Adrenal gland (tissue), 5 donors: ENCODE data around the gene PHTF1.

Experiments used
- POLR2A ChIP-seq, 2 donors: fragments of 450-650 bp; IDR thresholded peaks; one replicate each; pipeline ENCODE4 v1.6.1; 2017; ENCODE audit warnings: antibody characterized with exemption in 2 of 2, mild to moderate bottlenecking in 2 of 2, moderate library complexity in 1 of 2
- TF ChIP-seq, protein P1 (sequence below), 6 experiments: fragments of 450-650 bp in 4 of 6; fragments of 200-600 bp in 2 of 6; sonication (generic) in 1 of 6; IDR thresholded peaks; 1 replicate in 5 of 6; 2 replicates in 1 of 6; pipeline versions ENCODE4 v1.5.1 to v1.8.0; 2016 to 2021; ENCODE audit warnings: antibody characterized with exemption in 6 of 6, mild to moderate bottlenecking in 2 of 6, moderate library complexity in 1 of 6
- donor health status: DM: no; HTN: no; CAD: no.

DNA sequence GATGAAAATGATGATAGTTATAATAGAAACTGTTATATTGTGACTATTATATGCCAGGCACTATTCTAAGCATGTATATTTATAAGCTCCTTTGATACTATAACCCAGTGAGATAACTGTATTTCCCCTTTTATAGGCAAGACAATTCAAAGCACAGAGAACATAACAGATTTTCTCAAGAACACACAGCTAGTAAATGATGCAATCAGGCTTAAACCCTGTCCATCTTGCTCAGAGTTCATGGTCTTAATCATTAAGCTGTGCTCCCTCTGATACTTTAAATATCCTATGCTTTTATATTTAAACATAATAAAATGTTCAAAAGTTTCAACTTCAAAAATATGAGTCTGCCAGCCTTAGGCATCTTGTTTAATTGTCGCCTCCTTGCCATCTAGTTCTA is 88.6 kb downstream of the PHTF1 start:
- TF ChIP-seq, protein P1, sequence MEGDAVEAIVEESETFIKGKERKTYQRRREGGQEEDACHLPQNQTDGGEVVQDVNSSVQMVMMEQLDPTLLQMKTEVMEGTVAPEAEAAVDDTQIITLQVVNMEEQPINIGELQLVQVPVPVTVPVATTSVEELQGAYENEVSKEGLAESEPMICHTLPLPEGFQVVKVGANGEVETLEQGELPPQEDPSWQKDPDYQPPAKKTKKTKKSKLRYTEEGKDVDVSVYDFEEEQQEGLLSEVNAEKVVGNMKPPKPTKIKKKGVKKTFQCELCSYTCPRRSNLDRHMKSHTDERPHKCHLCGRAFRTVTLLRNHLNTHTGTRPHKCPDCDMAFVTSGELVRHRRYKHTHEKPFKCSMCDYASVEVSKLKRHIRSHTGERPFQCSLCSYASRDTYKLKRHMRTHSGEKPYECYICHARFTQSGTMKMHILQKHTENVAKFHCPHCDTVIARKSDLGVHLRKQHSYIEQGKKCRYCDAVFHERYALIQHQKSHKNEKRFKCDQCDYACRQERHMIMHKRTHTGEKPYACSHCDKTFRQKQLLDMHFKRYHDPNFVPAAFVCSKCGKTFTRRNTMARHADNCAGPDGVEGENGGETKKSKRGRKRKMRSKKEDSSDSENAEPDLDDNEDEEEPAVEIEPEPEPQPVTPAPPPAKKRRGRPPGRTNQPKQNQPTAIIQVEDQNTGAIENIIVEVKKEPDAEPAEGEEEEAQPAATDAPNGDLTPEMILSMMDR (IDR thresholded peaks at IDR 0.05), result no peak
- TF ChIP-seq POLR2A (IDR thresholded peaks at IDR 0.05), result no peak
